ENCODE data around the gene CACNG6.
"Not testable (repeated sequence)": the region's sequence is repeated elsewhere in the genome, so short reads cannot be mapped to it uniquely, and the experiment has no call there.

The CACNG6 gene

DNA sequence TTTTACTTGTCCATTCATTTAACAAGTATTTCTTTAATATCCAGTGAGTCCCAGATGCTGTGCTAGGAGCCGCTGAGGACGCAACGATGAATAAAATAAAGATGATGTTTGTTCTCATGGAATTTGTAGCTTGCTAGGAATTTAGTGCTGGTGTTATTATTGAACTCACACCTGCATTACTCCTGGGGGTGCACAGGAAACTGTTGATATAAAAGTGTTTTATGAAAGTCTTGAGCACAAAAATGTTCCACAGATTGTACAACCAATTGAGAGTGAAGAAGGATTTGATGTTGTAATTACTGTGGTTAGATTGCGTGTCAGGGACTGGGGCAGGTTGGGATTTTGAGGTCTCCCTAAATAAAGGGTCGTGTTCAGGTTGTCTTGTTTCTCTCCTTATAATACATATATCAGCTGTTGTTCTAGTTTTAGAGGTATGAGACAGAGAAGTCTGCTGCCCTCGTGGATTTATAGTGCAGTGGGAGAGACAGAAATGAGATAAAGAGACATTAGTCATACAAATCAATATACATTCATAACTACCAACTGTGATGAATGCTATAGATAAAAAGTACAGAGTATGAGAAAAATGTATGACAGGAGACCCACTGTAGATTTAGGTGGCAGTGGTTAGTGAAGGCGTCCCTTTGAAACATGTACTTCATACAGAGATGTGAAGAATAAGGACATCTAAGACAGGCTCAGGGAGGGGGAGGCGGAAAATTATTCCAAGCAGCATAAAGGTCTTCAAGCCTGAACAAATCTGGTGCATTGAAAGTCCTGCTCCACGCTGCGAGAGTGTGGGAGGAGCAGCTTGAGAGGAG, 11.3 kb downstream of the CACNG6 start:
- no peak for DNase-seq (ENCODE audit: low read depth)

DNA sequence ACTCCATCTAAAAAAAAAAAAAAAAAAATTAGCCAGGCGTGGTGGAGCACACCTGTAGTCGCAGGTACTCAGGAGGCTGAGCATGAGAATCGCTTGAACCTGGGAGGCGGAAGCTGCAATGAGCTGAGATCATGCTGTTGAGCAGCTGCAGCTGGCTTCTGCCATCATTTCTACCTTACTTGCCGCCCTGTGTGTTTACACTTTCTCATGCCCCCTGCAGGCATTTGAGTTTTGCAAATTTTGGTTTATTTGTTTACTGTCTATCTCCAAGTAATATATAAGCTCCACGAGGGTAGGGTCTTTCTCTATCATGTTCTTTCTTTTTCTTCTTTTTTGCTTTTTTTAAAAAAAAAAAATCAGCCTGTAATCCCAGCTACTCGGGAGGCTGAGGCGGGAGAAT, 18.0 kb downstream of the CACNG6 start:
- no peak for DNase-seq (ENCODE audit: low read depth)

DNA sequence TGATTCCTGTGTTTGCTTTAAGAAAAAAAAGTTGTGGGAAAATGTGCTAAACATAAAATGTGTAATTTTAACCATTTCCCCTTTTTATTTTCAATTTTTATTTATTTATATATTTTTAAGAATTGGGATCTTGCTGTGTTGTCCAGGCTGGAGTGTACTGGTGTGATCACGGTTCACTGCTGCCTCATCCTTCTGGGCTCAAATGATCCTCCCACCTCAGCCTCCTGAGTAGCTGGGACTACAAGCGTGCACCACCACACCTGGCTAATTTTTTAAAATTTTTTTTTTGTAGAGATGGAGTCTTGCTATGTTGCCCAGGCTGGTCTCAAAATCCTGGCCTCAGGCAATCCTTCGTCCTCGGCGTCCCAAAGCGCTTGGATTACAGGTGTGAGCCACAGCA, 19.0 kb downstream of the CACNG6 start:
- no peak for DNase-seq (ENCODE audit: low read depth)

DNA sequence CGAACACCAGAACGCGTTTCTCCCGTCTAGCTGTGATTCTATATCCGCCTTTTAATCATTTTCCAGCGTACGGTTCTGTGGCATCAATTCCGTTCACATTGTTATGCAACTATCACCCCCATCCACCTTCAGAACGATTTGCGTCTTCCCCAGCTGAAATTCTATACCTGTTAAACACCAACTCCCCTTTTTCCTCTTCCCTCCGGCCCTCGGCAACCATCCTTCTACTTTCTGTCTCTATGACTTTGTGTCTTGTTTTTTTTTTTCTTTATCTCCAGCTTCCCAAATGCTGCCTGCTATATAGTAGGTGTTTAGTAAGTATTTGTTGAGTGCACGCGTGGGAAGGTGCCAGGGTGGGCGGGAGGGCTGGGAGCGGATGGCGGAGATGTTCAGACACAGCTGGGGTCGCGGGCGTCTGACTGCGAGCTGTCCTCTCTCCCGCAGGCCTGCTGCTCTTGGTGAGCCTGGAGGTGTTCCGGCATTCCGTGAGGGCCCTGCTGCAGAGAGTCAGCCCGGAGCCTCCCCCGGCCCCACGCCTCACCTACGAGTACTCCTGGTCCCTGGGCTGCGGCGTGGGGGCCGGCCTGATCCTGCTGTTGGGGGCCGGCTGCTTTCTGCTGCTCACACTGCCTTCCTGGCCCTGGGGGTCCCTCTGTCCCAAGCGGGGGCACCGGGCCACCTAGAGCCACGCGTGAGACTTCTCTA, 20.2 kb downstream of the CACNG6 start:
- DNase-seq (ENCODE audit: low read depth): no peak

DNA sequence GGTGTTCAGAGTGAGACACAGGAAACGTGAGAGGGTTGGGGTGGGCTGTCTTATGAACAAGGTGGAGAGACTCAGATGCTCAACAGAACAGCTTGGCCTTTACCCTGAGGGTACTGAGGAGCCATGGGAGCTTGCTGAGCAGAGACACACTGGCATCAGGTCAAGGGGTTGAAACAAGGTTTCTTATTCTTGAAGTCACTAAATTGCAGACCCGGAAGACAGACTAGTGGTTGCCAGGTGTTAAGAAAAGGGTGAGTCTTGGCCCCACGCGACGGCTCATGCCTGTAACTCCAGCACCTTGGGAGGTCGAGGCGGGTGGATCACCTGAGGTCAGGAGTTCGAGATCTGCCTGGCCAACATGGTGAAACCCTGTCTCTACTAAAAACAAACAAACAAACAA, 22.4 kb downstream of the CACNG6 start:
- DNase-seq (ENCODE audit: low read depth): no peak

DNA sequence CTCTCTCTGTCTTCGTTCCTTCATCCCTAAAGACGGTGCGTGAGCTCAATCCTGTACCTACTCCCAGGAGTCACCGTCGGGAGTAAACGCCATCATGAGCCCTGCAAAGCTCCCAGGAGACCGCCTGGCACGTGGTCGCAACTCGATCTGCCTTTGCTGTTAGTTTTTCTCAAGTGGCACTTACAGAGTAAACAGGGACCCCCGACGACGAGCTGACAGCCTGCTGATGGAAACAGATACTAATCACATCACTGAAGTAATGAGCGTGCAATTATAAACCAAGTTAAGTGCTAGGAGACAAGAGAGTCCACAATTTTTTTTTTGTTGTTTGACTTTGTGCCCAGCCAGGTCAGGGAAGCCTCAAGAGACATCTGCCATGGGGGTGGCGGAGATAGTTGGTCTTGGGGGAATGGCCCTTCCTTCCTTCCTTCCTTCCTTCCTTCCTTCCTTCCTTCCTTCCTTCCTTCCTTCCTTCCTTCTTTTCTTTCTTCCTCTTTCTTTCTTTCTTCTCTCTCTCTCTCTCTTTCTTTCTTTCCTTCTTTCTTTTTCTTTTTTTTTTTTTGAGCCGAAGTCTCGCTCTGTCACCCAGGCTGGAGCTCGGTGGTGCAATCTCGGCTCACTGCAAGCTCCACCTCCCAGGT, 23.6 kb downstream of the CACNG6 start:
- DNase-seq (ENCODE audit: low read depth): no peak

DNA sequence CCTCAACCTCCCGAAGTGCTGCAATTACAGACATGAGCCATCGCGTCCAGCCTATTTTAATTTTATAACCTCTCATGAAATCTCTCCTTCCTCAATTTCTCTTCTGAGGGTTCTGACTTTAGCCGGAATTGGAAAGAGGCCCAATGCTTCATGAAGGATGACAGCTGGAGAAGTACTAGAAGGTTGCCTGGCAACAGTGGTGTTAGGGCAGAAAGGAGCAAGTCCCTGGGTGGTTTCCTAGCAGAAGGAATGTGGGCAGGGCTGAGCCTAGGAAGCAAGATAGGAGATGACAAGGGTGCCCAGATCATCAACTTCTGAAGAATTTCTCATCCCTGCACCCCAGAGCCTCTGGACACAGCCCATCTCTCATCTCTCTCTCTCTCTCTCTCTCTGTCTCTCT, 25.8 kb downstream of the CACNG6 start:
- DNase-seq (ENCODE audit: low read depth): no peak

DNA sequence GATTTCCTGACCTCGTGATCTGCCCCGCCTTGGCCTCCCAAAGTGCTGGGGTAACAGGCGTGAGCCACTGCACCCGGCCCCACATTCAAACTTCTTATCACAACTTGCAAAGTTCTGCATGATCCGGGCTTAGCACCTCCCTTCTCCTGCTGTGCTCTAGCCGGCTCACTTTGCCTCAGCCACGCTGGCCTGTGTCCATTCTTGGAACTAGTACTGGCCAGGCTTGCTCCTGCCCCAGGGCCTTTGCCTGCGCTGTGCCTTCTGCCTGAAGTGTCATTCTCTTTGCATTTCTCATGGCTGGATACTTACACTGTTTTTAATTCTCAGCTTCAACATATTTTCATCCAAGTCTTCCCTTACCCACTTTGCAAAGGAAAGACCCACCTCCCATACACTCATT, 29.9 kb downstream of the CACNG6 start:
- no peak for DNase-seq (ENCODE audit: low read depth)

DNA sequence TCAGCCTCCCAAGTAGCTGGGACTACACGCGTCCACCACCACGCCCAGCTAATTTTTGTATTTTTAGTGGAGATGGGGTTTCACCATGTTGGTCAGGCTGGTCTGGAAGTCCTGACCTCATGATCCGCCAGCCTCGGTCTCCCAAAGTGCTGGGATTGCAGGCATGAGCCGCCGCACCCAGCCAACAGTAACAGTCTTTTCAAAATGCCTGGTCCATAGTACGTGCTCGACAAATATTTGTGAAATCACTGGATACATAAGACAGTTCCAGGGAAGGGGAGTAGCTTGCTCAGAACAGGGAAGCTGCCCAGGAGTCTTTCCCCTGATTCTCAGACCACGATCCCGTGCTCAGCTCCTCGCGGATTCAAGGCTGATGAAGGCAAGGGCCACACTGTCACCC, 30.5 kb downstream of the CACNG6 start:
- DNase-seq (ENCODE audit: low read depth): no peak

DNA sequence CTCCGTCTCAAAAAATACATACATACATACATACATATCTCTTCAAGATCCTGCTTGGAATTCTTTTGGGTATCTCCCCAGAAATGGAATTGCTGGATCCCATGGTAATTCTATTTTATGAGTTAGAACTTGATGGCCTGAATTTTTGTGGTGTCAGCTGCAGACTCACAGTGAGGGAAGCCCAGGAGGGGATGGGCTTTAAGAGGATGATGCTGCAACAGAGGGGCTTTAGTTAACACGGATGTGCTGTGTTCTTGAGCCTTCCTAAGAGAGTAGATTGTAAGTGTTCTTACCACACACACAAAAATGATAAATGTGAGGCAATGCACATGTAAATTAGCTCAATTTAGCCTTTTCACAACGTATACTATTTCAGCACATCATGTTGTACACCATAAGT, 31.8 kb downstream of the CACNG6 start:
- DNase-seq (ENCODE audit: low read depth): no peak

DNA sequence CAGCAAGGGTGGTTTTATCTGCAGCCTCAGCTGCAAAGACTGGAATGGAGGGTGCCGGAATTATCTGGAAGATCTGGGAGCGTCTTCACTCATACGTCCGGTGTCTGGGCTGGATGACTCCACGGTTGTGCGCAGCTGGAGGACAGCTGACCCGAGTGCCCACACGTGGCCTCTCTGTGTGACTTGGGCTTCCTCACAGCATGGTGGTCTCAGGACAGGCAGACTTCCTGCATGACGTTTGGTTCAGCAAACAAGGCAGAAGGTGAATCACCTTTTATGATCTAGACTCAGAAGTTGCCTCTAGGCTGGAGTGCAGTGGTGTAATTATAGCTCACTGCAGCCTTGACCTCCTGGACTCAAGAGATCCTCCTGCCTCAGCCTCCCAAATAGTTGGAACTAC, 33.2 kb downstream of the CACNG6 start:
- no peak for DNase-seq (ENCODE audit: low read depth)

DNA sequence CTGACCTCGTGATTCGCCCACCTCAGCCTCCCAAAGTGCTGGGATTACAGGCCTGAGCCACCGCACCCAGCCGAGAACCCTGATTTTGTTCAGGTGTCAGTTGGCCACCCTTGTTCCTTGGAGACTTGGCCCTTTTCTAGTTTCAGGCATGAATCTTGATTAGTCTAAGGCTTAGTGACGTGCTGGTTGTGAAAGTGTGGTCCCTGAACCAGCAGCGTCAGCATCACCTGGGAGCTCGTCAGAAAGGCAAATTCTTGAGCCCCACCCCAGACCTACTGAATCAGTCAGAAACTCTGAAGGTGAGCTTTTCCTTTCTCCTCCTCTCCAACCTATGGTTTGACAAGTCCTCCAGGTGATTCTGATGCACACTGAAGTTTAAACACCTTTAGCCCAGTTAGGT, 35.2 kb downstream of the CACNG6 start:
- no peak for DNase-seq (ENCODE audit: low read depth)

DNA sequence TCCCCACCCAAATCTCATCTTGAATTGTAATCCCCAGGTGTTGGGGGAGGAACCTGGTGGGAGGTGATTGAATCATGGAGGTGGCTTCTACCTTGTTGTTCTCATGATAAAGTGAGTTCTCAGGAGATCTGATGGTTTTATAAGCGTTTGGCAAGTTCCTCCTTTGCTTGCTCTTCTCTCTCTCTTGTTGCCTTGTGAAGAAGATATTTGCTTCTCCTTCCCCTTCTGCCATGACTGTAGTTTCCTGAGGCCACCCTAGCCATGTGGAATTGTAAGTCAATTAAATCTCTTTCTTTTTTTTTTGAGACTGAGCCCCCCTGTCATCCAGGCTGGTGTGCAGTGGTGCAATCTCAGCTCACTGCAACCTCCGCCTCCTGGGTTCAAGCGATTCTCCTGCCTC, 37.9 kb downstream of the CACNG6 start:
- DNase-seq (ENCODE audit: low read depth): no peak

DNA sequence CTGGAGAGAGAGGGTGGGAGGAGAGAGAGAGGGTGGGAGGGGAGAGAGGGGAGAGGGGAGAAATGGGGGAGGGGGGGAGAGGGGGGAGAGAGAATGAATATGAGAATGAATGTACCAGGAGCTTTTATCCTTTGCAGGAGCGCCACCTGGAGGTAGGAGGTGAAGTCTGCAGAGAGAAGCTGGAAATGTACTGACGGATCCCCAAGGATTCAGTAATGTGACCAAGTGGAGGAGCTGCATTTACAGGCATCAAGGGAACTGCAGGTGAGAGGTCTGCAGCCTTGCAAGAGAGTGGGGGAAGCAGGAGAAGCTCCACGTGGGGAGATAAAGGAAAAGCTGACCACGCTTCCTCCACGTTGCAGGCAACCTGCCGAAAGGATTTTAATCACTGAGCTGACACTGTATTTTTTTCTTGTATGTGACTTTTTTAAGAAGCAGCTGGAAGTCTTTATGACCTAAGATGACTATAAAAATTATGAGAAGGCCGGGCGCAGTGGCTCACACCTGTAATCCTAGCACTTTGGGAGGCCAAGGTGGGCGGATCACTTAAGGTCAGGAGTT, 38.6 kb downstream of the CACNG6 start:
- DNase-seq (ENCODE audit: low read depth): peak; percentile 34

DNA sequence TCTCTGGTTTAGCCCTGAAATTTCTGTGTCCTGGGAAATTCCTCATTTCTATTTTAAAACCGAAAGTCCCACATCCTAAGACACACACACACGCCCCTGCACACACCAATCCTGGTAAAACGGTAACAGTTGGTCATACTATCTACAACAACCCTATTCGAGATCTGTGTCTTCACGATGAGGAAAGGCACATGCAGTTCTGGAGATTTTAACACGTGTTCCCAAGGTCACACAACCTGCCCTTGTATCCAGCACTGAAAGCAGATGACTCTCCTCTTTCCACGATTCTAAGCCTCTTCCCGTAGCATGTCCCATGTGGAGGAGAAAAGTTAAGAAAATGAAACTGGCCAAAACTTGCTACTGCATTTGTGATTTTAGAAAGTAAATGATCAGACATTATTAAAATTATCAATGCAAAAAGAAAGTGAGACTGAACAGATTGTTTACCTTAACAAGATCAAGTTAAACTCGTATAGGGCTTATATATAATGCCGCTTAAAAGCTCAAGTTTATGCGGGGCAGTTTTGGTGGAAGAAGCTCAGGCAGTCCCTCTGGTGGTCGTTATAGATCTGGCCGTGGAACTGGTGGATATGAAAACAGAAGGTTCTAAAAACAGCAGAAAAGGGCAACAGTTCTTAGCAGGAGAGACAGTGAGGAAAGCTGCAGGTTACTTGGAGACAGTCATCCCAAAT, 39.6 kb downstream of the CACNG6 start:
- no peak for DNase-seq (ENCODE audit: low read depth)

DNA sequence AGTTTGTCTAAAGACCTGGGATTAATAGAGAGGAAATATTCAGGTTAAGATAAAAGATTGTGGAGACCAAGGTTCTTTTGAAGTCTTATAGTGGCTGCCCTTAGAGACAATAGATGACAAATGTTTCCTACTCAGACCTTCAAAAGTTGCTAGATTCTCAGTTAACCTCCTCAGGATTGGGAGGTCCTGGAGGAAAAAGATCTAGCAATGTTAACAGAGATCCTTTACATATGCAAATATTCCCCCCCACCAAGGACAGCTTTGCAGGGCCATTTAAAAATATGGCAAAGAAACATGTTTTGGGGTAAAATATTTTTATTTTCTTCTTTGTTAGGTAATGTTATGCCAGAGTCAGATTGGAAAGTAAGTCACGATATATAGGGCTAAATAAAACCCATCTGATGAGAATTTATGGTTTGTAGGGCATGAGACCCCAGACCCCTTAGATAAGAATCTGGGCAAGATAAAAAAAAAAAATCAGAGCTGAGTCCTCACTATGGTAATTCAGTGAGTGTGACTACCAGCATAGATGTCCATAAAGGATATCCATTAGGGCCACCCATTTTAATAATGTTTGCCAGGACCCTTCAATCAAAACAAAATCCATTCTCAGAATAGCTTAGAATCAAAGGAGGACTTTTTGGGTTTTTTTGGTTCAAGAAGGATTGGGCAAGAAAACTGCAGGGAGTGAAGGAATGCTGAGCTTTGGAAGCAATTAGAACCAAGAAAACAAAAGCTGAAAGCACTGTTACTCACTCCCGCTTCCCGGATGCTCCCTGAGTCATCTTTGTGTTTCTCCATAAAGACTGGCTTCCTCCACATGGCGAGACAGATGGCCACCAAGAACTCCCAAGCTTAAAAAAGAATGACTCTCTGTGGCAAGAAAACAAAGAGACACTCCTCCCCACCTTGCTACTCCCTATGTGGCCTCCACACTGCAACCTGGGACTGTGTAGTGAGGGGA, 44.1 kb downstream of the CACNG6 start:
- DNase-seq (ENCODE audit: low read depth): no peak

DNA sequence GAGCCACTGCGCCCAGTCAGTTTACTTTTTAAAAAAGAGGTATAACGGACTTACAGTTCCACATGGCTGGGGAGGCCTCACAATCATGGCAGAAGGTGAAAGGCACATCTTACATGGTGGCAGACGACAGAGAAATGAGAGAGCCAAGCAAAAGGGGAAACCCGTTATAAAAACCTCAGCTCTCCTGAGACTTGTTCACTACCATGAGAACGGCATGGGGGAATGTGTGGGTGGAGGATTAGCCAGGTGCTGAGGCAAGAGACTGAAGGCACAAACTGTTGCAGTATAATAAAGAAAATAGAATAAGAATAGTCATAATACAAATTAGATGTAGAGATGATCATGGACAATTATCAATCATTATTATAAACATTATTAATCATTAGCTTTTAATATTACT, 45.1 kb downstream of the CACNG6 start:
- DNase-seq (ENCODE audit: low read depth): not testable (repeated sequence)

DNA sequence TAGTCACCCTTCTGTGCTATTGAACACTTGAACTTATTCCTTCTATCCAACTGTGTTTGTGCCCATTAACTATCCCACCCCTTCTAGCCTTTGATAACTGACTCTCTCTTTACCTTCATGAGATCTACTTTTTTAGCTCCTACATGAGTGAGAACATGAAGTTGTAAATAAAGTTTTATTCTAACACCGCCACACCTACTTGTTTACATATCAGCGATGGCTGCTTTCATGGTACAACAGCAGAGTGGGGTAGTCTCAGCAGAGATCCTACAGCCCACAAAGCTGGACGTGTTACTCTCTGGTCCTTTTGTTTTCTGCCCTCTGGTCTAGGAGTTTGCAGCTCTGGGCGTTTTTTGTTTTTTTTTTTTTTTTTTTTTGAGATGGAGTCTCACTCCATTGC, 48.6 kb downstream of the CACNG6 start:
- DNase-seq (ENCODE audit: low read depth): no peak

DNA sequence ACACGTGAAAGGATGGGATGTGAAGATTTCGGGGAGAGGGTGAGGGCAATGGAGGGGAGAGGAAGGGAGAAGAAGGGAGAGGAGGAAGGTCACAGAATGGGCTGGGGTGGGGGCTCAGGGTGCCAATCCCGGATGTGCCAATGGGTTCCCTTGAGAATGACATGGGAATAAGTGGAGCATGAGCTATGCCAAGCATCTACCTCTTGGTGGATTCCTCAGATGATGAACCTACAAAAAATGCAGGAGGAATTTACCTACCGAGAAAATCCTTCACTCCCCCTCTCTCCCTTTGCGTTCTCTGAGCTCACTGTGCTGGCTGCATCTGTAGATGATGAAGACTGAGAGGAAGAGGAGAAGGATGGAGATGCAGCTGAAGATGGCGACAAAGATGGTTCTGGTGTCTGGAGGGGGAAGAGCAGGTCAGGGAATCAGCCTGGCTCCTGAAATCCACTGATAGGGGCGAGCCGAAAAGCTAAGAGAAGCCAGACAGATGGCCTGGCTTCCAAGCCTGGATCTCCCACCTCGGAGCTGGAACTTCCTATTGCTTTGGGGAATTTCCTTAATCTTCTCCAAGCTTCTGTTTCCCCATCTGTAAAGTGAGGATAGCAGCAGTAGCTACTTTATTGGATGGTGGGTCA, 50.7 kb downstream of the CACNG6 start:
- no peak for DNase-seq (ENCODE audit: low read depth)

DNA sequence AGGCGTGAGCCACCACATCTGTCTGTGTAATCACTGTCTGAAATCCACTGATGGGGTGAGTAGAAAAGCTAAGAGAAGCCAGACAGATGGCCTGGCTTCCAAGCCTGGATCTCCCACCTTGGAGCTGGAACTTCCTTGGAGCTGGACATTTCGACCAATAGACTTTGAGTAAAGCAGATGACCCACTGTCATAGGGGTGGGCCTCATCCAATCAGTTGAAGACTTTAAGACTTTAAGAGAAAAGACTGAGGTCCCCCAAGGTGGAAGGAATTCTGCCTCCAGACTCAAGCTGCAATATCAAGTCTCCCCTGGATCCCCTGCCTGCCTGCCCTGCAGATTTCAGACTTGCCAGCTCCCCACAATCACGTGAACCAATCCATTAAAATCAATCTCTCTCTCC, 51.6 kb downstream of the CACNG6 start:
- DNase-seq (ENCODE audit: low read depth): no peak

DNA sequence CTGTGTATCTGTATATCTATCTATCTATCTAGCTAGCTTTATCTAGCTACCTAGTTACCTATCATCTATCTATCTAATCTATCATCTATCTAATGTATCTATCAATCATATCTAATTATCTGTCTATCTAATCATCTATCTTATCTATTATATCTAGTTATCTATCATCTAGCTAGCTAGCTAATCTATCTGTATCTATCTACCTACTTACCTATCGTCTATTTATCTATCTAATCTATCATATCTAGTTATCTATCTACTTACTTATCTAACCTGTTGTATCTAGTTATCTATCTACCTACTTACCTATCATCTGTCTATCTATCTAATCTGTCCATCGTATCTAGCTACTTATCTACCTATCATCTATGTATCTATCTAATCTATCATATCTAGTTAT, 54.3 kb downstream of the CACNG6 start:
- no peak for DNase-seq (ENCODE audit: low read depth)

Measured in T follicular helper cell (primary cell).